Measurements from ENCODE around the gene OR2T34. TPM values are rescaled to one million over a fixed set of nuclear protein-coding genes. Genes with fewer than 3 reads are reported as not detected.

The OR2T34 gene
- total and polyA plus RNA-seq, 2 of the 4 experiments (the other 2 are of a cell fraction), result not detected

GRCh38 chr1:248576260-248576980 lies 1.9 kb upstream of the OR2T34 start:
- Histone ChIP-seq H3K4me2 (ENCODE audit: low read depth, low read length) (no peak overlapping the region), H3K14ac (replicated peaks; ENCODE audit: low read depth, low read length) (no peak overlapping the region), H3K27me3 (ENCODE audit: control insufficient read depth, insufficient read depth, low read length) (no peaks in the 10 kb centered on the region), H2AK9ac (replicated peaks; ENCODE audit: low read depth, low read length, poor library complexity) (no peak overlapping the region), H3K4ac (ENCODE audit: low read depth, low read length) (no peak overlapping the region), H2BK20ac (ENCODE audit: low read depth, low read length) (no peak overlapping the region), H3K9me3 (ENCODE audit: control insufficient read depth, insufficient read depth, low read length) (no peaks in the 10 kb centered on the region), H4K20me1 (ENCODE audit: insufficient read depth, low read length) (no peaks in the 10 kb centered on the region), H2BK5ac (ENCODE audit: low read depth, low read length, poor library complexity, severe bottlenecking) (no peak overlapping the region), H2BK15ac (ENCODE audit: low read depth, low read length) (no peak overlapping the region), H3K18ac (ENCODE audit: low read depth, low read length) (no peak overlapping the region), H4K8ac (ENCODE audit: low read depth in 2 of 2, low read length in 2 of 2) (no peak overlapping the region), H3K56ac (ENCODE audit: extremely low read depth, insufficient read depth, low read length) (no peak overlapping the region), H3K9me1 (ENCODE audit: insufficient read depth, low read length) (no peaks in the 10 kb centered on the region), H2AFZ (replicated peaks; ENCODE audit: low read length, poor library complexity) (no peak overlapping the region), H4K91ac (ENCODE audit: insufficient read depth, low read depth, low read length) (no peak overlapping the region), H3K4me3 (ENCODE audit: insufficient read depth, low read depth, low read length) (no peak overlapping the region), H2BK120ac (ENCODE audit: low read depth, low read length) (no peak overlapping the region), H3K9ac (ENCODE audit: low read depth, low read length) (no peak overlapping the region), H4K5ac (ENCODE audit: low read depth, low read length) (no peak overlapping the region), H2AK5ac (ENCODE audit: low read depth, low read length) (no peak overlapping the region), H3K27ac (ENCODE audit: insufficient read depth, low read length) (no peak overlapping the region), H3K23ac (ENCODE audit: low read depth, low read length) (no peak overlapping the region), H3K79me1 (ENCODE audit: low read depth in 1 of 2, low read length in 2 of 2) (no peaks in the 10 kb centered on the region), H3K4me1 (ENCODE audit: control insufficient read depth, insufficient read depth, low read length) (no peaks in the 10 kb centered on the region), H3K36me3 (ENCODE audit: control insufficient read depth, insufficient read depth, low read length) (no peaks in the 10 kb centered on the region)
- no TSS peak for BruUV-seq (replicated peaks)
- intact Hi-C loops (cut with micrococcal nuclease) (no loop called here), dilution Hi-C loops (cut with HindIII; ENCODE audit: low sequenced_read_pairs, unreplicated experiment) (no loop called here), in situ Hi-C loops (cut with MboI; ENCODE audit: low sequenced_read_pairs) (no loop called here)
- ChIA-PET CTCF (no interaction called here), POLR2A (ENCODE audit: unreplicated experiment) (no interaction called here)
- ATAC-seq (ENCODE audit: low read depth), result no peak
- DNase-seq, result no peak
- WGBS, 2 experiments (ENCODE audit: extremely low coverage in 2 of 2, insufficient read length in 1 of 2), result no CpG with 5 or more reads among the region's 9 CpGs
- no peak for TF ChIP-seq POLR2A (IDR thresholded peaks at IDR 0.05; ENCODE audit: low read depth, low read length)
- TF ChIP-seq RCOR1 (IDR thresholded peaks at IDR 0.05; ENCODE audit: insufficient replicate concordance, low read length), result no peak
- no peak for TF ChIP-seq MAFK (IDR thresholded peaks at IDR 0.05; ENCODE audit: low read depth, low read length)
- no peak for TF ChIP-seq SMC3 (IDR thresholded peaks at IDR 0.05; ENCODE audit: low read depth, low read length)
- no peak for TF ChIP-seq BHLHE40 (IDR thresholded peaks at IDR 0.05; ENCODE audit: low read depth, low read length)
- TF ChIP-seq CEBPB (IDR thresholded peaks at IDR 0.05; ENCODE audit: low read depth, low read length), result no peak
- no peak for TF ChIP-seq MAZ (IDR thresholded peaks at IDR 0.05; ENCODE audit: borderline replicate concordance, low read depth, low read length)
- TF ChIP-seq CTCF (conservative IDR thresholded peaks at IDR 0.05; ENCODE audit: low read depth, low read length), result no peak
- no peak for TF ChIP-seq CHD1 (IDR thresholded peaks at IDR 0.05; ENCODE audit: low read depth, low read length)
- no peak for TF ChIP-seq RFX5 (IDR thresholded peaks at IDR 0.05; ENCODE audit: low read depth, low read length)
- no peak for TF ChIP-seq USF2 (IDR thresholded peaks at IDR 0.05; ENCODE audit: low read depth, low read length)
- no peak for TF ChIP-seq MXI1 (IDR thresholded peaks at IDR 0.05; ENCODE audit: borderline replicate concordance, low read depth, low read length)
- TF ChIP-seq RAD21 (IDR thresholded peaks at IDR 0.05; ENCODE audit: low read length), result no peak
- no peak for TF ChIP-seq NFE2L2 (IDR thresholded peaks at IDR 0.05; ENCODE audit: low read depth, low read length)
- TF ChIP-seq FOS (IDR thresholded peaks at IDR 0.05; ENCODE audit: low read depth, low read length), result no peak
- no peak for TF ChIP-seq ELK1 (IDR thresholded peaks at IDR 0.05; ENCODE audit: borderline replicate concordance, low read depth, low read length)
